ENCODE results near the gene SPOCK3. TPM values are rescaled to one million over a fixed set of nuclear protein-coding genes. Genes with fewer than 3 reads are reported as not detected.
"Not testable (repeated sequence)": the region's sequence is repeated elsewhere in the genome, so short reads cannot be mapped to it uniquely, and the experiment has no call there.

SPOCK3 gene
- total RNA-seq, 2 donors from 2014 or later = 21.1 to 22.5 TPM

DNA sequence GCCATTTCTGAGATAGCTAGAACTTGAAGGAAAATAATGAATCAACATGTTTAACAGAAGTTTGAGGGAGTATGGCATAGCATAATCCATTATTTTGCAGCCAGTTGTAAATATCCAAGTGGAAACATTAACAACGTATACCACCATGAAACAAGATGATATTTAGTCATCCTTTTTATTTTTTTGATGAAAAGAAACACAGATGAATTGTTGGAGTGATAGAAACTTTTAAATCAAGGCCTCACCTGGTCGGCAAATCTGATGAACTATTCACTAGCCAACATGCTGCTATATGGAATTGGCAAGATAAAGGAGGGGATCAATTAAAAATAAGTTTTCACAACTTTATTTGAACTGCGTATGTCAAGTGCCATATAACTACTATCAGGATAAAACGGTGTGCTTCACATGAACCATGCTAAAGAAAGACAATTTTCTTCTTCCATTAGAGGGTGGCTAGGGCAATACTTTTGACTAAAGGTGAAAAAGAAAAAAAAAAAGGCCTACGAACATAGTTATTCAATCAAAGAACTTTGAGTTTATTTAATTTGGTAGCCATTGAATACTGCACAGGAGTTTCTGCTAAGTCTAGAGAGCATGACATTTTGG is 510.7 kb downstream of the SPOCK3 start:
- Mint-ChIP-seq H3K4me1 (peaks cover 5% of the 10 kb centered on the region), H3K9me3 (peaks cover 9% of the 10 kb centered on the region), H3K27me3 (ENCODE audit: insufficient read depth) (no peaks in the 10 kb centered on the region), H3K27ac (no peak overlapping the region), H3K36me3 (ENCODE audit: low read depth) (no peaks in the 10 kb centered on the region), H3K4me3 (no peak overlapping the region)
- Histone ChIP-seq H3K27me3 (ENCODE audit: control insufficient read depth, insufficient read depth, low read length, poor library complexity, severe bottlenecking) (no peaks in the 10 kb centered on the region), H3K4me3 (ENCODE audit: low read length) (no peak overlapping the region), H3K9ac (ENCODE audit: extremely low read depth, low read length, poor library complexity, severe bottlenecking) (no peak overlapping the region), H3K9me3 (ENCODE audit: control insufficient read depth, low read length) (no peaks in the 10 kb centered on the region), H3K36me3 (ENCODE audit: control insufficient read depth, insufficient read depth, low read length) (no peaks in the 10 kb centered on the region), H3K27ac (ENCODE audit: low read depth, low read length) (no peak overlapping the region), H3K4me1 (ENCODE audit: control insufficient read depth, insufficient read depth, low read length) (no peaks in the 10 kb centered on the region)
- 93 to 94% methylated on average over 3 to 5 of the region's 5 CpGs for WGBS, 2 experiments (ENCODE audit: insufficient coverage in 1 of 2, insufficient read length in 1 of 2)
- DNase-seq = no peak
- TF ChIP-seq, protein P1, sequence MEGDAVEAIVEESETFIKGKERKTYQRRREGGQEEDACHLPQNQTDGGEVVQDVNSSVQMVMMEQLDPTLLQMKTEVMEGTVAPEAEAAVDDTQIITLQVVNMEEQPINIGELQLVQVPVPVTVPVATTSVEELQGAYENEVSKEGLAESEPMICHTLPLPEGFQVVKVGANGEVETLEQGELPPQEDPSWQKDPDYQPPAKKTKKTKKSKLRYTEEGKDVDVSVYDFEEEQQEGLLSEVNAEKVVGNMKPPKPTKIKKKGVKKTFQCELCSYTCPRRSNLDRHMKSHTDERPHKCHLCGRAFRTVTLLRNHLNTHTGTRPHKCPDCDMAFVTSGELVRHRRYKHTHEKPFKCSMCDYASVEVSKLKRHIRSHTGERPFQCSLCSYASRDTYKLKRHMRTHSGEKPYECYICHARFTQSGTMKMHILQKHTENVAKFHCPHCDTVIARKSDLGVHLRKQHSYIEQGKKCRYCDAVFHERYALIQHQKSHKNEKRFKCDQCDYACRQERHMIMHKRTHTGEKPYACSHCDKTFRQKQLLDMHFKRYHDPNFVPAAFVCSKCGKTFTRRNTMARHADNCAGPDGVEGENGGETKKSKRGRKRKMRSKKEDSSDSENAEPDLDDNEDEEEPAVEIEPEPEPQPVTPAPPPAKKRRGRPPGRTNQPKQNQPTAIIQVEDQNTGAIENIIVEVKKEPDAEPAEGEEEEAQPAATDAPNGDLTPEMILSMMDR (conservative IDR thresholded peaks at IDR 0.05) = no peak

DNA sequence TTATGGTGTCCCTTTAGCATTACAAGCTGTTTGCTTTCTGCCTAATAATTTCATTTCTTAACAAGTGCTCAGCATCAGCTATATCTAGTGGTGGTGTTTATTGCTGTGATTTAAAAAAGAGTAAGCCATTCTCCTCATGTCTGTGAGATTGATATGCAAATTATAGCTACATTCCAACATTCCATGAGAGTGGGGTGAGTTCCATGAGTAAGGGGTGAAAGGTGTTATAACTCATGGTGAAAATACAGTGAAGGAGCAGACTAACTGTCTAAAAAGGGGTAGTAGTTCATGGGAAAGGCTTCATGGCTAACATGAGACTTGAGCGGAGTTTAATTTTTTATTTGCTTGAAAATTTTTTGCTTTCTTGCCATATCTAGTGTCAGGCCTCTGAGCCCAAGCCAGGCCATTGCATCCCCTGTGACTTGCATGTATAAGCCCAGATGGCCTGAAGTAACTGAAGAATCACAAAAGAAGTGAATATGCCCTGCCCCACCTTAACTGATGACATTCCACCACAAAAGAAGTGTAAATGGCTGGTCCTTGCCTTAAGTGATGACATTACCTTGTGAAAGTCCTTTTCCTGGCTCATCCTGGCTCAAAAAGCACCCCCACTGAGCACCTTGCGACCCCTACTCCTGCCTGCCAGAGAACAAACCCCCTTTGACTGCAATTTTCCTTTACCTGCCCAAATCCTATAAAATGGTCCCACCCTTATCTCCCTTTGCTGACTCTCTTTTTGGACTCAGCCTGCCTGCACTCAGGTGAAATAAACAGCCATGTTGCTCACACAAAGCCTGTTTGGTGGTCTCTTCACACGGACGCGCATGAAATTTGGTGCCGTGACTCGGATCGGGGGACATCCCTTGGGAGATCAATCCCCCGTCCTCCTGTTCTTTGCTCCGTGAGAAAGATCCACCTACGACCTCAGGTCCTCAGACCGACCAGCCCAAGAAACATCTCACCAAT is 518.3 kb downstream of the SPOCK3 start:
- not testable (repeated sequence) for H3K4me3 Mint-ChIP-seq; H3K27ac Mint-ChIP-seq; H3K4me1 Mint-ChIP-seq; H3K36me3 Mint-ChIP-seq (ENCODE audit: low read depth); H3K4me1 ChIP-seq (ENCODE audit: control insufficient read depth, insufficient read depth, low read length); H3K36me3 ChIP-seq (ENCODE audit: control insufficient read depth, insufficient read depth, low read length); H3K9ac ChIP-seq (ENCODE audit: extremely low read depth, low read length, poor library complexity, severe bottlenecking); H3K4me3 ChIP-seq (ENCODE audit: low read length); H3K27me3 Mint-ChIP-seq (ENCODE audit: insufficient read depth); H3K27ac ChIP-seq (ENCODE audit: low read depth, low read length); H3K27me3 ChIP-seq (ENCODE audit: control insufficient read depth, insufficient read depth, low read length, poor library complexity, severe bottlenecking)
- peaks cover 45% of the 10 kb centered on the region for H3K9me3 Mint-ChIP-seq
- peak; percentile 52 for DNase-seq
- 73 to 100% methylated on average over 1 to 12 of the region's 12 CpGs for WGBS, 2 experiments (ENCODE audit: insufficient coverage in 1 of 2, insufficient read length in 1 of 2)
- H3K9me3 ChIP-seq (ENCODE audit: control insufficient read depth, low read length) = peaks cover 19% of the 10 kb centered on the region

DNA sequence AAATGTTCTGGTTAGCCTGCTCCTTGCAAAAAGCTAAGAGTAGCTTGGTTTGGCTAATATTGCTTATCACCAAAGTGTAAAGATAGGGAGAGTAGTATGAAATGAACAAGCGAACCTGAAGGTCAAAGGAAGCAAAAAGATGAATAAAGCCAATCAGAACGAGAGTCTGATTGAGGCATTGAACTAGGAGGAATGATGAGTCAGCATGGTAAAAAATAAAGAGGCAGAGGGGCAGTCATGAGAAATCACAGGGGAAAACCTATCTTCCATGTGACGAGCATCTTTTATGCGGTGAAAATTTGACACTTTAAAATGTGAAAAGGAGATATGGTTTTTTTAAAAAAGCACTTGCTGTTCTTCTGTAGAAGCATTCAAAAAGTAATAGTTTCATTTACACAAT is 533.7 kb downstream of the SPOCK3 start:
- DNase-seq = no peak
- Histone ChIP-seq H3K9ac (ENCODE audit: extremely low read depth, low read length, poor library complexity, severe bottlenecking) (no peak overlapping the region), H3K27ac (ENCODE audit: low read depth, low read length) (no peak overlapping the region), H3K9me3 (ENCODE audit: control insufficient read depth, low read length) (peaks cover 9% of the 10 kb centered on the region), H3K4me3 (ENCODE audit: low read length) (no peak overlapping the region), H3K27me3 (ENCODE audit: control insufficient read depth, insufficient read depth, low read length, poor library complexity, severe bottlenecking) (no peaks in the 10 kb centered on the region), H3K36me3 (ENCODE audit: control insufficient read depth, insufficient read depth, low read length) (no peaks in the 10 kb centered on the region), H3K4me1 (ENCODE audit: control insufficient read depth, insufficient read depth, low read length) (no peaks in the 10 kb centered on the region)
- TF ChIP-seq, protein P1 (conservative IDR thresholded peaks at IDR 0.05) = no peak
- Mint-ChIP-seq H3K36me3 (ENCODE audit: low read depth) (no peaks in the 10 kb centered on the region), H3K4me1 (no peaks in the 10 kb centered on the region), H3K9me3 (peaks cover 15% of the 10 kb centered on the region), H3K27ac (no peak overlapping the region), H3K27me3 (ENCODE audit: insufficient read depth) (no peaks in the 10 kb centered on the region), H3K4me3 (no peak overlapping the region)
- WGBS, 2 experiments (ENCODE audit: insufficient coverage in 1 of 2, insufficient read length in 1 of 2) = 89 to 94% methylated on average over 2 to 4 of the region's 4 CpGs
